Stimulated activated CD8-positive, alpha-beta memory T cell treated with anti-CD3 and anti-CD28 coated beads, Interleukin-4, amount 100 ng/mL, for 1 hour (primary cell): ENCODE data around the gene NDST1.

Experiments
- DNase-seq, 2 donors: peaks; one replicate each; pipeline ENCODE4 v3.0.0-alpha.2; 2020; ENCODE audit warnings: low read depth in 2 of 2, low spot score in 1 of 2

Gene NDST1

GRCh38 chr5:150583541-150584225 lies 75.8 kb downstream of the NDST1 start:
- DNase-seq: no peak

- DNase-seq: no peak
Observed at GRCh38 chr5:150584556-150585335, 76.8 kb downstream of the NDST1 start.

GRCh38 chr5:150585781-150586341 lies 77.9 kb downstream of the NDST1 start:
- DNase-seq: no peak

DNA sequence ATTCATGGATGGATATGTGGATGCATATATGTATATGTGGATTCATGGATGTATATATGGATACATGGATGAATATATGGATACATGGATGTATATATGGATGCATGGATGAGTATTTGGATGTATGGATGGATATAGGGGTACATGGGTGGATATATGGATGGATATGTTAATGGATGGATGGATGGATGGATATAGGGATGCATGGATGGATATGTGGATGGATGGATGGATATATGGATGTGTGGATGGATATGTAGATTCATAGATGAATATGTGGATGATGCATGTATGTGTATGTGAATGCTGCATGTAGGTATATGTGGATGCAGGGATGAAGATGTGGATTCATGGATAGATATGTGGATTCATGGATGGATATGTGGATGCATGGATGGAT lies 79.1 kb downstream of the NDST1 start:
- DNase-seq: no peak

GRCh38 chr5:150587856-150588595 lies 80.1 kb downstream of the NDST1 start:
- DNase-seq: no peak

DNA sequence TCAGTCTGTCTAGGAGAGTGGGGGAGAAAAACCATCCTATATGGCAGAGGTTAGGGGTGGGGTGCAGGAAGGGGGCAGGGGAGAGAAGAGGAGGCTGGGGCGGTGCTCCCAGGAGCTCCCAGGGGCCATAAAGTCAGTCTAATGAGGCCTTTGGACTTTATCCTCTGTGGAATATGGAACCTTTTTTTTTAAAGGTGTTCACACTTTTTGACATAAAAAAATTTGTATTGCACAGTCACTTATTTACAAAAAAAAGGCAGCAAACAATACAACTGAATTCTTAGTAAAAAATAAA lies 80.6 kb downstream of the NDST1 start:
- DNase-seq: no peak

- DNase-seq: no peak
Observed at GRCh38 chr5:150589862-150590601, 82.1 kb downstream of the NDST1 start.

GRCh38 chr5:150590979-150591695 lies 83.2 kb downstream of the NDST1 start:
- no peak for DNase-seq

DNA sequence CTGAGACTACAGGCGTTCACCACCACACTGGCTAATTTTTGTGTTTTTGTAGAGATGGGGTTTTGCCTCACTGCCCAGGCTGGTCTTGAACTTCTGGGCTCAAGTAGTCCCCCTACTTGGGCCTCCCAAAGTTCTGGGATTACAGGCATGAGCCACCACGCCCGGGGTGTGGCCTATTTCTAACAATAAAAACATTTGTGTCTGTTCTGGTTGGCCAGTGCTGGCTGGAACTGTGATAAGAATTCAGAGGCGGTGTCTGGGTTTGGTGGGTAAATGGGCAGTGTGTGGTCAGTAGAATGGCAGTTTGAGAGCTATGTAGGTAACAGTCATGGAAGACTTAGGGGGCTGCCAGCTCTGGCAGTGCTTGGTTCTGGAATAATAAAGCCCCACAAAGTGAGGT lies 85.7 kb downstream of the NDST1 start:
- DNase-seq: no peak

GRCh38 chr5:150593996-150594395 lies 86.1 kb downstream of the NDST1 start:
- no peak for DNase-seq

DNA sequence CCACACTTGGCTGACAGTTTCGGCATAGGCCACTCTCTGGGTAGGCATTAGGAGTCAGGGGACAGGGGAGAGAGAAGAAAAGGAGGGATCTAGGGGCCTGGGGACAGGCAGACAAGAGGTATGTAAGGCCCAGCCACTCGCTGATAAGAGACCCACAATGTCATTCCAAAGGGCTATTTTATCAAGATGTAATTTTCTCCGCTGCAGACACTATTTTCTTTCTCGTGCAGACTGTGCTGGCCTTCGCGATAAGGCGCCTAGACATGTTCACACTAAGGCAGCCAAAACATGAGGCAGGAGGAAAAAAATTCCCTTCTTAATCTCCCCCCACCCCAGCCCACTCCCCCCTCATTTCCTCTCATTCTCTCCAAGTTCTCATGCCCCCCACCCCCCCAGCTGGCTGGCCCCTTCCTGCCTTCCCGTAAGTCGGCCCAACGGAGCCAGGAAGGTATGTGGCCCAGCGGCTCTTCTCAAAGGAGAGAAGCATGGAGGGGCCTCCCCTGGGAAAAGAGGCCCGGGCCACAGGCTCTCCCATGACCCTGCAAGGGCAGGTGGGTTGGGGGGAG lies 87.6 kb downstream of the NDST1 start:
- no peak for DNase-seq

DNA sequence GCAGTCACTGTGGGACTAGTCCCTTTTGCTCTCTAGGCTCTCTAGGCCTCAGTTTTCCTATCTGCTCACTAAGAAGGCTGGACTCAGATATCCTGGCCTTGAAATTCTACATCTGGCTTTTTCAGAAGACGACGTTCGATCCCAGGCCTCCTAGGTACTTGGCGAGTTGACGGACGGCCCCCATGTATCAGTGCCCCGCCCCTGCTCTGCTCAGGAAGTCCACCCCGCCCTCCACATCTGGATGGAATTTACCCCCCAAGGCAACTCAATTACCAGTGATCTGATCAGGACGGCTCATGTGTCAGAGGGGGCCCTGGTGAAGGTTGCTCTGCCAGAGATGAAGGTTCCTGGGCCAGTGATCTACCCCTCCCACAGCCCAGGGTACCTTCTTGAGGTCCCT lies 88.4 kb downstream of the NDST1 start:
- DNase-seq: no peak

GRCh38 chr5:150596826-150597225 lies 88.9 kb downstream of the NDST1 start:
- DNase-seq: no peak

DNA sequence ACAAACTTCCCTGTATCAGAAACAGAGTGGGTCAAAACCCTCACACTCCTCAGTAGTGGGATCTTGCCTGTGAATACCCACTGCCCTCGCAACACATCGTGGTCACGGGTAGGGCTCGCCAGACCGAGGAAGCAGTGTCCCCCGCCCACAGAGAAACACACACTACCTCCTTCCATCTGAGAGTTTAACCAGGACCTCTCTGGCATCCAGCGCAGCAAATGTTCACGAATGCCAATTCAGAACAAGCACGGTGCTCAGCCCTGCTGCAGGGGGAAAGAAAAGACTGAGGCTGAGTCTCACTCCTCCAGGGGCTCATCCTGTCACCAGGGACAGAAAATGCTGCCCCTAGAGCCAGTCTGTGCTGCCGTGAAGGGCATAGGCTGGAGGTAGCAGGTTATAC lies 90.1 kb downstream of the NDST1 start:
- DNase-seq: no peak

- DNase-seq: no peak
Observed at GRCh38 chr5:150598821-150599273, 90.9 kb downstream of the NDST1 start.

GRCh38 chr5:150599281-150599680 lies 91.3 kb downstream of the NDST1 start:
- DNase-seq: no peak

DNA sequence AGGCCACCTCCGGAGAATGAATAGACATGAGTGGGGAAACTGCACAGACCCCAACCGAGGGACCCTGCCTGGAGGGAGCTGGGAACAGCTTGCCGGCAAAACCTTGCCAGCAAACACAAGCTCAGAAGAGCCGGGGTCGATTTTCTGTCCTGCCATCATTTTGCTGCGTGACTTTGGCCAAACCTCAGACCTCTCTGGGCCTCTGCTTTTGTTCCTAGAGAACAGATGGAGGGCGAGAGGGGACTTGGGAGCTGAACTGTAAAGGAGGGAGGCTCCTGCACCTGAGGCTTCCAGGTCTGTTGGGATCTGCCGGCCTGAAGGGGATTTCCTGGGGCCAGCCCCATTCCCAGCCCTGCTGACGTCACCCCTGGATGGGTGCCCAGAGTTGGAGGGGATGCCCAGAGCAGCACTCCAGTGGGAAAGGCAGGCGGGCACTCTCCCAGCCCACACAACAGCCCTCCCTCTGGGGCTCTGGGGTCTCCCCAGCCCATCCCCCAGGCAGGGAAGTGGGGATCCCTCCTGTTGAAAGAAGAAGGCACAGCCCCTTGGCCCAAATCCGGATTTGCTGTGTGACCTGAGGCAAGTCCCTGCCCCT lies 92.1 kb downstream of the NDST1 start:
- no peak for DNase-seq

GRCh38 chr5:150600616-150601490 lies 92.9 kb downstream of the NDST1 start:
- DNase-seq: no peak
